ENCODE results near the gene ASTN2.

Gene ASTN2

DNA sequence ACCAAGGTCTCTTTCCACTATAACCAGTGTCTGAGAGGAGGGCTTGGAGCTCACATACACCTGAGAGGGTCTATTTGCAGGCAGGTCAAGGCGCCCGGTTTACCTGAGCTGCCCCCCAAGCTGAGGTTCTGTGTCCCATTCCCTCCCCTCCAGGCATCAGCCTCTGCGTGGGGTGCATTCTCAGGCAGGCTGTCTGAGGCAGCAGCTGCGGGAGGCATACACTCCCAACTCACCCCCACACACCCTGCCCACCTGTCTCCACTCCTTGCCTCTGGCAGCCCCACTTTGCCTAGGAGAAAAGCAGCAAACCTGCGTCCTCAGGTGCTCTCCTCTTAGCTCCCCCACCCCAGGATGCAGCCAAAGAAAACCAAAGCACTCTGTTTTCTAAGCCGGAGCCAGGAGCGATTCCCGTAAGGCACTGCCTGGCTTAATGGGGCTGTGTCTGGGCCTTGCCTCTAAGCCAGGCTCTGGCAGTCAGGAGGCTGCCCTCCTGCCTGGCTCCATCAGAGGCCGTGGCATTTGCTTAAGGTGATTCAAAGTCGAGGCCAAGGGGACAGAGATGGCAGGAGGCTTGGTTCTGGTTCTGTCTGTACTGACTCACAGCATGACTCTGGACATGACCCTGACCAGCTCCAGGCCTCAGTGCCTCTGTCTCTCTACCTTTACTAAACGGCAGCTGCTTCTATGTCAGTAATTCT, 867.0 kb downstream of the ASTN2 start:
- DNase-seq, result peak; percentile 68

GRCh38 chr9:116546711-116547581, 867.9 kb downstream of the ASTN2 start:
- DNase-seq, result no peak

DNA sequence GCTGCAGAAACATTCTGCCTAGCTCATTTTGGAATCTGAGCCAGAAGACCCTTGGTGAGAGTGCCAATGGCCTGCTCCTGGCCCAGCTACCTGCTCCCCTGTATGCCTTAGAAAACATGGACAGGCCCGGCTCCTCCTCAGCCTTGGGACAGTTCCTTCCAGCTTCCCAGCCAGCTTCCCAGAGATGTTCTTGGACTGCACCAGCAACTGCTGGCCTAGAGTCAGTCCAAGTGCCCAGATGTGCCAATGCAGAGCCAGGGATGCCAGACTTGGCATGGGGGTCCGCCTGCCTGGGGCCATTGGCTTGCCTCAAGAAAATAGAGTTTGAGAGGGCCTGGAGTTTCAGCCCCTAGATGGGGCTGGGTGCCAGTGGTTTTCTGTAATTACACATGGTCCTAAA, 870.0 kb downstream of the ASTN2 start:
- no peak for DNase-seq

GRCh38 chr9:116543731-116544400, 871.0 kb downstream of the ASTN2 start:
- DNase-seq, result no peak

- DNase-seq, result no peak
Observed at GRCh38 chr9:116541402-116541801, 873.5 kb downstream of the ASTN2 start.

- no peak for DNase-seq
Observed at GRCh38 chr9:116539549-116539948, 875.3 kb downstream of the ASTN2 start.

- no peak for DNase-seq
Observed at GRCh38 chr9:116525611-116526010, 889.2 kb downstream of the ASTN2 start.

DNA sequence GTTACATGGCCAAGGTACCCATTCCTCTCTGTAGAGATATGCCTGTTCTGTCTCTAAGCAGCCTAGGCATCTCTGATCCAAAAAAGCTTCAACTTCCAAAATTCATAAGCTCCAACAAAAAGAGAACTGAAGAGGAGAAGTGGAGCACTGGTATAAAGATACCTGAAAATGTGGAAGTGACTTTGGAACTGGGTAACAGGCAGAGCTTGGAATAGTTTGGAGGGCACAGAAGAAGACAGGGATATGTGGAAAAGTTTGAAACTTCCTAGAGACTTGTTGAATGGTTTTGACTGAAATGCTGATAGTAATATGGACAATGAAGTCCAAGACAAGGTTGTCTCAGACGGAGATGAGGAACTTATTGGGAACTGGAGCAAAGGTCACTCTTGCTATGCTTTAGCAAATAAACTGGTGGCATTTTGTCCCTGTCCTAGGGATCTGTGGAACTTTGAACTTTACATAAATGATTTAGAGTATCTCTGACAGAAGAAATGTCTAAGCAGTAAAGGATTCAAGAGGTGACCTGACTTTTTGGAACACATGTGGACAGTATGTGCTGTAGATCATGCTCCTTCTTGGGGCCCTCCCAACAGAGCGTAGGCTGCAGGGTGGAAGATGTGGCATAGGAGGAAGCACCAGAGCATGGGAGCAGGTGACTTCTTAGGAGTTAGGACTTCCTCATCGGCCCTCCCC, 889.9 kb downstream of the ASTN2 start:
- no peak for DNase-seq

DNA sequence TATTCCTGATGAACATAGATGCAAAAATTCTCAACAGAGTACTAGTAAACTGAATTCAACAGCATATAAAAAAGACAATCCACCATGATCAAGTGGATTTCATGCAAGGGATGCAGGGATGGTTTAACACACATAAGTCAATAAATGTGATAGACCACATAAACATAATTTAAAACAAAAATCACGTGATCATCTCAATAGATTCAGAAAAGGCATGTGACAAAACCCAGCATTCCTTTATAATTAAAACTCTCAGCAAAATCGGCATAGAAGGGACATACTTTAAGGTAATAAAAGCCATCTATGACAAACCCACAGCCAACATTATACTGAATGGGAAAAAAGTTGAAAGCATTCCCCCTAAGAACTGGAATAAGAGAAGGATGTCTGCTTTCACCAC, 894.6 kb downstream of the ASTN2 start:
- no peak for DNase-seq

- DNase-seq, result no peak
Observed at GRCh38 chr9:116516456-116516855, 898.4 kb downstream of the ASTN2 start.

DNA sequence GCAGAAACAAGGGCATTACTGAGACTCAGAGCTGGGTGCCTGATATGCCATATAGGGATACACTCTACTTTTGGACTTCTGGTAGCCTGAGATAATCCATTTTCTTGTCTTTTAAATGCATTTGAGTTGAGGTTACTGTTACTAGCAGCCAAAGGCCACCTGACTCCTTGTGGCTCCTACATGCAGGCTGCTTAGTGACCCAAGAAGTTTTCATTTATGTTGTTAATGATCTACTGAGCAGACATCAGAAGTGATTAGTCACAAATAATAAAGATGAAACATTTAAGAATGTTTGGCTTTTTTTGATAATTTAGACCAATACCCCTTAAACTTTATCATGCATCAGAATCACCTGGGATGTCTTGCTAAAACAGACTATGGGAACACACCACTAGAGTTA, 899.3 kb downstream of the ASTN2 start:
- no peak for DNase-seq

DNA sequence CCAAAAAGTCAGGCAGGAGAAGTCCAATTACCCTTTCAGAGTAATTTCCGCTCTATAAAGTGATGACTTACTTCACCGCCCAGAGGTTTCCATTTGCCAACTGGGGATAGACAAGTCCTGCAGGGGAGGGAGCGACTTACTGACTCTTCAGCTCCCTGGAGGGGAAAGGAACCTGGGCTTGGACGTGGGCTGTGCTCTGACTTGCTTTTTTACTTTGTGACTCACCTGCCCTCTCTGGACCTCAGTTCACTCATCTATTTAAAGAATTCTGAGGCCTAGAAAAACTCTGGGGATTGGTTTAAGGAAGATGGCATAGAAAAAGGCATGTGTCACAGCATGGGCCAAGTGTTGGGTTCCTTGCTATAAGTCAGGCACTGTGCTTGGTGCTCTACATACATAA, 908.2 kb downstream of the ASTN2 start:
- DNase-seq, result no peak

- no peak for DNase-seq
Observed at GRCh38 chr9:116504893-116505480, 909.9 kb downstream of the ASTN2 start.

DNA sequence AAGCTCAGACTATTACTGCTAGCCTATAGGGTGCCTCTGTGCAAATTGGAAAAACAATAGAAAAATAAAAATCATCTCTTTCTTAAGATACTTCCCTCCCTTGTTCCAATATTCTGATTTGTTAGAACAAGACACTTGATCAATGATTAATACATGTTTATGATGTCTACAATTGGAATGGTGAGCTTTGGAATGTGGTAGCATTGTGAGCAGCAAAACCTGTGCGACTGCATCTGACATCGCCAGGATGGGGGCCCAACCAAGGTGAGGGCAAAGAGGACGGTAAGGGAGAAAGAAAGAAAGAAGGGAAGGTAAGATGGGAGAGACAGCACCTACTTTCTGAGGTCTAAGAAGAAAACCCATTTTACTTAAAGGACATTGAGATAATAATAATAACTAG, 910.8 kb downstream of the ASTN2 start:
- DNase-seq, result no peak

DNA sequence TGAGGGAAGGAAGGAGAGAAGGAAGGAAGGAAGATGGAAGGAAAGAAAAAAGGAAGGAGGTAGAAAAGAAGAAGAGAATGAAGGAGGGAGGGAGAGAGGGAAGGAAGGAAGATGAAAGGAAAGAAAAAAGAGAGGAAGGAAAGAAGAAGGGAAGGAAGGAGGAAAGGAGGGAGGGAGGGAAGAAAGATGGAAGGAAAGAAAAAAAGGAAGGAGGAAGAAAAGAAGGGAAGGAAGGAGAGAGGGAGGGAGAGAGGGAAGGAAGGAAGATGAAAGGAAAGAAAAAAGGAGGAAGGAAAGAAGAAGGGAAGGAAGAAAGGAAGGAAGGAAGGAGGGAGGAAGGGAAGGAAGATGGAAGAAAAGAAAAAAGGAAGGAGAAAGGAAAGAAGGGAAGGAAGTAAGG, 912.1 kb downstream of the ASTN2 start:
- no peak for DNase-seq

GRCh38 chr9:116501871-116502270, 913.0 kb downstream of the ASTN2 start:
- peak; percentile 78 for DNase-seq

GRCh38 chr9:116499986-116500871, 914.6 kb downstream of the ASTN2 start:
- DNase-seq, result peak; percentile 83

DNA sequence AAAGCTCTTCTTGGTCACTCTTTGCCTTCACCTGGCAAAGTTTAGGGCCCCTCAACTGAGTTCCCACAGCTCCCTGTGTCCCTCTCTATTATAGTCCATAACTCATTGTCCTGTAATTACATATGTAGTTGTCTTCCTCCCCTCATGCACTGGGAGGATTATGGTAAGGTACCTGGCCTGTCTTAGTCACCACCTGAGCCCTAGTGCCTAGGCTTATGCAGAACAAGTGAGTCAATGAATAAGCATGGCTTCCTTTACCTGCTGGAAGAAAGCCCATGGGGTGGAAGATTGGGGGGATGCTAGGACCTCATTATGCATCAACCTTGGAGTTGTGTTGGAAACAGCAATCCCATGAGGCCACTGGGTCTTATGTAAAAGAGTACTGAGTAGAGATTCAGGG, 915.4 kb downstream of the ASTN2 start:
- no peak for DNase-seq

DNA sequence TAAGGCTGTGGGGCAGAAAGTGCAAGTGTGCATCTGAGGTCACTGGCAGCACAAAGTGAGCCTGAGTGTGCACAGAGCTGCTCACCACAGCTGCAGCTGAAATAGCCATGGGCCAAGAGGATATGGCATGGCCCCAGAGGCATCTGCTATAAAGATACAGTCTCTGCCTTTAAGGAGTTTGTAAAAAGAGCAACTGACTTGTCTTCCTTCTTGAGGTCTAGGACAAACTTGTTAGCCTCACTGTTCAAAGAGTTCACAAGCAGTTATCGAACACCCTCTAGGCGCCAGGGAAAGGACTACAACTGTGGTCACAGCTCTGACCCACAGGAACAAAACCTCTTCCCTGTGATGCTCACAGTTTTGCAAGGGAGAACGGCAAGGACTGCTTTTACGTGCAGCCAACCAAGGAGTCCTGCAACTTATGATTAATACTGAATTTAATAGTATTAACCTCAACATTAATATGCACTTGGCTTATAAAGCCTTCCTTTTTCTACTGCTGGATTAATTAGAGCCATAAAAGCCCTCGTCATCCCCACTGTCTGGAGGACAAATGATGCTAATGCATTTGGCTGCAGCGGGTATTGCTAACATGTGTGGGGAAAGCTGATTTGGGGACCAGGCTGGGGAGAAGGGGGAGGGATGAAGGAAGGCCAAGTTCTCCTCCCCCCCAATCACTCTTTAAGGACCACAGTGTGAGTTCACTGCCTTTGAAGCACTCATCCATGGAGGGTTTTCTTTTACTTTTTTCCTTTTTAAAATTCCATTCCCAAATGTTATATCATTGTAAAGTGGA, 917.6 kb downstream of the ASTN2 start:
- DNase-seq, result no peak

DNA sequence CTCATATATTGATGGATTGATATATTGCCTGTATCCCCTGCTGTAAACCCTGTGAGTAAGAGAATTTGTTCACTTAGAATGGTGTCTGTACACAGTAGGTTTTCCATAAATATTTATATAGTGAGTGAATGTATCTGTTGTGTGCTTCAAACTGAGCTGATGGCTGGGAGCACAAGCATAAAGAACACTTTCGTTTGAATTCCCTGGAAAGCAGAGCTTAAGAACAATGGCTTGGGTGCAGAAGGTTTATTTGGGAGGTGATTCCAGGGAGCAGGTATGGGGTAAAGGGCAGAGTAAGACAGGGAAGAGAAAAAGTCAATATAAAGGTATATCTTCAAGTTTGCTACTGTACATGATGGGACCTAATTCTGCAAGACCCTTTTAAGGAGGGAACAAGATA, 918.7 kb downstream of the ASTN2 start:
- DNase-seq, result no peak

- no peak for DNase-seq
Observed at GRCh38 chr9:116495725-116496124, 919.1 kb downstream of the ASTN2 start.
